ENCODE data around the gene NAB1. TPM values are rescaled to one million over a fixed set of nuclear protein-coding genes. Genes with fewer than 3 reads are reported as not detected.

NAB1 gene
- total and polyA plus RNA-seq, 2 experiments from 2014 or later = 10.4 to 40.2 TPM

GRCh38 chr2:190653931-190654330 lies 5.0 kb downstream of the NAB1 start:
- H3K27ac Mint-ChIP-seq = no peak overlapping the region
- H4K20me1 ChIP-seq (replicated peaks; ENCODE audit: insufficient read depth) = peaks cover 11% of the 10 kb centered on the region; the same call in 1 of the 2 replicates
- H3K36me3 Mint-ChIP-seq (ENCODE audit: low read depth) = no peaks in the 10 kb centered on the region
- H3K36me3 ChIP-seq (ENCODE audit: insufficient read depth) = no peaks in the 10 kb centered on the region
- ATAC-seq (no peak), DNase-seq (ENCODE audit: low spot score) (no peak)
- no peak overlapping the region for H3K4me2 ChIP-seq
- no peak overlapping the region for H2AFZ ChIP-seq
- no peak overlapping the region for H3K4me3 ChIP-seq
- H3K4me1 Mint-ChIP-seq = peaks cover 31% of the 10 kb centered on the region
- peaks cover 32% of the 10 kb centered on the region for H3K4me1 ChIP-seq (ENCODE audit: insufficient read depth)
- H3K9me3 Mint-ChIP-seq = no peaks in the 10 kb centered on the region
- no peak overlapping the region for H3K4me3 Mint-ChIP-seq
- TF ChIP-seq NANOG (IDR thresholded peaks at IDR 0.05; ENCODE audit: borderline replicate concordance) (no peak), ZNF114 (CRISPR knock-in tag; IDR thresholded peaks at IDR 0.05) (no peak), EZH2 (IDR thresholded peaks at IDR 0.05; ENCODE audit: low read depth, unreplicated experiment) (no peak), POLR2AphosphoS5 (IDR thresholded peaks at IDR 0.05; ENCODE audit: low read depth) (no peak), JUNB (IDR thresholded peaks at IDR 0.05; ENCODE audit: unreplicated experiment) (no peak), ZNF462 (CRISPR knock-in tag; IDR thresholded peaks at IDR 0.05) (no peak), CREB1 (CRISPR knock-in tag; IDR thresholded peaks at IDR 0.05; ENCODE audit: low read depth) (no peak)
- peaks cover 18% of the 10 kb centered on the region for H3K27me3 ChIP-seq (ENCODE audit: insufficient read depth)
- H3F3A ChIP-seq (replicated peaks; ENCODE audit: low read depth) = 0 out of 2 replicates have a peak, but pooled peaks cover 7% of the 10 kb centered on the region
- H3K27ac ChIP-seq (ENCODE audit: low read depth) = no peak overlapping the region
- peaks cover 3% of the 10 kb centered on the region for H3K27me3 Mint-ChIP-seq (ENCODE audit: insufficient read depth, low read depth, poor library complexity)
- no peaks in the 10 kb centered on the region for H3K9me2 ChIP-seq (ENCODE audit: insufficient read depth)
- peaks cover 80% of the 10 kb centered on the region for H3K79me2 ChIP-seq (replicated peaks; ENCODE audit: insufficient read depth)

- Mint-ChIP-seq H3K27me3 (ENCODE audit: insufficient read depth, low read depth, poor library complexity) (peaks cover 3% of the 10 kb centered on the region), H3K4me3 (no peak overlapping the region), H3K27ac (no peak overlapping the region), H3K4me1 (peaks cover 27% of the 10 kb centered on the region), H3K9me3 (no peaks in the 10 kb centered on the region), H3K36me3 (ENCODE audit: low read depth) (no peaks in the 10 kb centered on the region; the same call in 2 of the 3 replicates)
- peaks cover 13% of the 10 kb centered on the region for H3K27me3 ChIP-seq (ENCODE audit: insufficient read depth)
- ATAC-seq = no peak
- H2AFZ ChIP-seq = no peak overlapping the region
- peaks cover 11% of the 10 kb centered on the region; the same call in 1 of the 2 replicates for H4K20me1 ChIP-seq (replicated peaks; ENCODE audit: insufficient read depth)
- no peaks in the 10 kb centered on the region for H3K9me2 ChIP-seq (ENCODE audit: insufficient read depth)
- DNase-seq (ENCODE audit: low spot score) = no peak
- H3K4me2 ChIP-seq = no peak overlapping the region
- H3F3A ChIP-seq (replicated peaks; ENCODE audit: low read depth) = 0 out of 2 replicates have a peak, but pooled peaks cover 2% of the 10 kb centered on the region
- no peak overlapping the region for H3K27ac ChIP-seq (ENCODE audit: low read depth)
- no peaks in the 10 kb centered on the region for H3K36me3 ChIP-seq (ENCODE audit: insufficient read depth)
- peaks cover 32% of the 10 kb centered on the region for H3K4me1 ChIP-seq (ENCODE audit: insufficient read depth)
- H3K79me2 ChIP-seq (replicated peaks; ENCODE audit: insufficient read depth) = peaks cover 83% of the 10 kb centered on the region
- H3K4me3 ChIP-seq = no peak overlapping the region
- TF ChIP-seq JUNB (IDR thresholded peaks at IDR 0.05; ENCODE audit: unreplicated experiment) (no peak), ETS1 (IDR thresholded peaks at IDR 0.05) (no peak), STAT1 (IDR thresholded peaks at IDR 0.05; ENCODE audit: unreplicated experiment) (no peak), NANOG (IDR thresholded peaks at IDR 0.05; ENCODE audit: borderline replicate concordance) (no peak), CTCF (conservative IDR thresholded peaks at IDR 0.05; ENCODE audit: low read depth in 2 of 2) (no peak), EZH2phosphoT487 (IDR thresholded peaks at IDR 0.05; ENCODE audit: unreplicated experiment) (no peak)
Measured at GRCh38 chr2:190655113-190655512, 6.2 kb downstream of the NAB1 start.

Measured in GM23338 (cell line).